GM19467 (cell line): ENCODE data around the gene GRM6.

Experiments used
- ATAC-seq: cut with Tn5 transposase; IDR thresholded peaks from one replicate; pipeline ENCODE4 v1.9.1; 2021; ENCODE audit warnings: mild to moderate bottlenecking, moderate library complexity; ENCODE audit not compliant: unreplicated experiment

GRM6 gene

GRCh38 chr5:178984145-178985072 lies 10.7 kb downstream of the GRM6 start:
- ATAC-seq: no peak

- no peak for ATAC-seq
Measured at GRCh38 chr5:178983728-178984127, 11.4 kb downstream of the GRM6 start.

GRCh38 chr5:178982941-178983340 lies 12.2 kb downstream of the GRM6 start:
- no peak for ATAC-seq

- ATAC-seq: no peak
Measured at GRCh38 chr5:178981381-178981780, 13.7 kb downstream of the GRM6 start.

DNA sequence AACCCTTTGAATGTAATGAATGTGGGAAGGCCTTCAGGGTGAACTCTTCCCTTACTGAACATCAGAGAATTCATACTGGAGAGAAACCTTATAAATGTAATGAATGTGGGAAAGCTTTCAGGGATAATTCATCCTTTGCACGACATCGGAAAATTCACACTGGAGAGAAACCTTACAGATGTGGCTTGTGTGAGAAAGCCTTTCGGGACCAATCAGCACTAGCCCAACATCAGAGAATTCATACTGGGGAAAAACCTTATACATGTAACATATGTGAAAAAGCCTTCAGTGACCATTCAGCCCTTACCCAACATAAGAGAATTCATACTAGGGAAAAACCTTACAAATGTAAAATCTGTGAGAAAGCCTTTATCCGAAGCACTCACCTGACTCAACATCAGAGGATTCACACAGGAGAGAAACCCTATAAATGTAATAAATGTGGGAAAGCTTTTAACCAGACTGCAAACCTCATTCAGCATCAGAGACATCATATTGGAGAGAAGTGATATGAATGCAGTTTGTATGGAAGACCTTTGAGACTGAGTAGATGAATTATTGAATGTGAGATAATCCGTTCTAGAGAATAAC lies 29.6 kb downstream of the GRM6 start:
- no peak for ATAC-seq

DNA sequence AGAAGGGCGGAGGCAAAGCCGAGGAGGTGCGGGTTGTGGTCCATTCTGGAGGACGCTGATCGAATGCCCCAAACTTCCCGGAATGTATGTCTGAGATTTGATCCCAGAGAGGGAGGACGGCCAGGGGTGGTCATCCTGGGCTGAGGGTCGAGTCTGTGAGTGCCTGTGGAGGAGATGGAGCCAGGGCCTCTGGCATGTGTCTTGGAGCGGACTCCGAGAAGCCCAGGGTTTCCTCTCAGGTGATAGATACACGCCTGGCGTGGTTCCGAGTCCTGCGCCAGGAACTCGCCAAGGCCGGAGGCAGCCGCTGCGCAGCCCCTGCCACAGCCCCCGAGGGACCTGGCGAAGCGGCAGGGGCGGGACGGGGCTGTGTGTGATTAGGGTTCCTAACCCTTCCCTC lies 53.8 kb downstream of the GRM6 start:
- ATAC-seq: no peak

DNA sequence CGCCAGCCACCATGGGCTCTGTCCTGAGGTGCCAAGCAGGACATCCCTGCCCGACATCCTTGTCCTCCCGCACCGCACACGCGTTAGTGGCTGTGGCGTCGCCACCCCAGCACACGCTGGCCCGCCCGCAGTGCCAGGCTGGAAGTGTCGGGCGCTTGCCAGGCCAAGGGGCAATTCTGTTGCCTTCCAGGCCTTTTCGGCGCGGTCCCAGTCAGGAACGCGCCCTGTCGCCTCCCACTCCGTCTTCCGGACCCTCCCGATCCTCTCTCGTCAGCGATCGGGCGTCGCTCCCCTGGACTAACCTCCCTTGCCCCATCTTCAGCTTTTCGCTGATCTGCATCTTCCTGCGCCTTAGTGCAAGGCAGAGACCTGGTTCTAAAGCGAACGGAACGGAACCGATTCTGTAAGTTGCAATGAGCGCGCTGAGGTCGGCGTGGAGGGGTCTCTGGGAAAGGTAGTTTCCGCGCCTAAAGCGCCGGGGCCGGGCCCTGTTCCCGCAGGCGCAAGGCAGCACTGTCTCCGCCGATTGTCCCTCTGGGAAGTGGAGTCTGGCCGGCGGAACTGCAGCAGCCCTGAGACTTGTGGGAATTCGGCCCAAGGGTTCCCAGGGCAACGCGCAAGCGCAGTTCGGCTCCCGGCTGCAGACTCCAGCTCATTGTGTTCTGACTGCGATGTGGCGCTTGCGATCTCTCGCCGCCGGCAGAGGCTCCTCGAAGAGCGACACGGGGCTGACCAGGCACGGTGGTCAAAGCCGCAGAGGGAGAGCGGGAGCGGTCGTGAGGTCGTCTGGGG lies 54.4 kb downstream of the GRM6 start, which contains the start of gene ZNF454:
Gene ZNF454, plus strand, starts transcription at position 630 of the 792 bp plus-strand sequence. CDS start 1,594 bp downstream, outside the sequence.
- no peak for ATAC-seq

DNA sequence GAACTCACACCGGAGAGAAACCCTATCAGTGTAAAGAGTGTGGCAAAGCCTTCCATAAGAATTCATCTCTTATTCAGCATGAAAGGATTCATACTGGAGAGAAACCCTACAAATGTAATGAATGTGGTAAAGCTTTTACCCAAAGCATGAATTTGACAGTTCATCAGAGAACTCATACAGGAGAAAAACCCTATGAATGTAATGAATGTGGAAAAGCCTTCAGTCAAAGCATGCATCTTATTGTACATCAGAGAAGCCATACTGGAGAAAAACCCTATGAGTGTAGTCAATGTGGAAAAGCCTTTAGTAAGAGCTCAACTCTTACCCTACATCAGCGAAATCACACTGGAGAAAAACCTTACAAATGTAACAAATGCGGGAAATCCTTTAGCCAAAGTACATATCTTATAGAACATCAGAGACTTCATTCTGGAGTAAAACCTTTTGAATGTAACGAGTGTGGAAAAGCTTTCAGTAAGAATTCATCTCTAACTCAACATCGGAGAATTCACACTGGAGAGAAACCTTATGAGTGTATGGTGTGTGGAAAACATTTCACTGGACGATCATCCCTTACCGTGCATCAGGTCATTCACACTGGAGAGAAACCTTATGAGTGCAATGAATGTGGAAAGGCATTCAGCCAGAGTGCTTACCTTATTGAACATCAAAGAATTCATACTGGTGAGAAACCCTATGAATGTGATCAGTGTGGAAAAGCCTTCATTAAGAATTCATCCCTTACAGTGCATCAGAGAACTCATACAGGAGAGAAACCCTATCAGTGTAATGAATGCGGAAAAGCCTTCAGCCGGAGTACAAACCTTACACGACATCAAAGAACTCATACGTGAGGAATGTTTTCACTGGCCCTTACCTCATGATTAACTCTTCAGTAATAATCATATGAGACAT lies 63.0 kb downstream of the GRM6 start:
- ATAC-seq: no peak
